Measurements from ENCODE around the gene NEFH.
"Not testable (repeated sequence)": the region's sequence is repeated elsewhere in the genome, so short reads cannot be mapped to it uniquely, and the experiment has no call there.

NEFH gene

GRCh38 chr22:29479417-29480261 is at the start of gene NEFH:
NEFH (plus strand) TSS chr22:29480218; CDS start chr22:29480263, 45 bp downstream.
- no peak for DNase-seq

GRCh38 chr22:29431986-29432385 is 48.0 kb upstream of the NEFH start:
- no peak for DNase-seq

- DNase-seq, result no peak
Observed at GRCh38 chr22:29433856-29434255, 46.2 kb upstream of the NEFH start.

- no peak for DNase-seq
Observed at GRCh38 chr22:29434288-29434687, 45.7 kb upstream of the NEFH start.

- no peak for DNase-seq
Observed at GRCh38 chr22:29435236-29436136, 44.5 kb upstream of the NEFH start.

- DNase-seq, result not testable (repeated sequence)
Observed at GRCh38 chr22:29438283-29438682, 41.7 kb upstream of the NEFH start, which contains the start of gene RFPL1. RFPL1 (plus strand) TSS chr22:29438583.

- DNase-seq, result no peak
Observed at GRCh38 chr22:29442976-29443375, 37.0 kb upstream of the NEFH start.

- no peak for DNase-seq
Observed at GRCh38 chr22:29443452-29443851, 36.6 kb upstream of the NEFH start.

- no peak for DNase-seq
Observed at GRCh38 chr22:29443861-29444792, 35.9 kb upstream of the NEFH start.

- no peak for DNase-seq
Observed at GRCh38 chr22:29445508-29445907, 34.5 kb upstream of the NEFH start.

- DNase-seq, result no peak
Observed at GRCh38 chr22:29447906-29448305, 32.1 kb upstream of the NEFH start.

- DNase-seq, result no peak
Observed at GRCh38 chr22:29449296-29449875, 30.6 kb upstream of the NEFH start.

- DNase-seq, result no peak
Observed at GRCh38 chr22:29450222-29450621, 29.8 kb upstream of the NEFH start.

- no peak for DNase-seq
Observed at GRCh38 chr22:29451863-29452262, 28.2 kb upstream of the NEFH start.

GRCh38 chr22:29454276-29454675 is 25.7 kb upstream of the NEFH start:
- no peak for DNase-seq

- no peak for DNase-seq
Observed at GRCh38 chr22:29456211-29456671, 23.8 kb upstream of the NEFH start.

GRCh38 chr22:29457730-29458129 is 22.3 kb upstream of the NEFH start:
- no peak for DNase-seq

GRCh38 chr22:29458551-29458950 is 21.5 kb upstream of the NEFH start:
- DNase-seq, result no peak

GRCh38 chr22:29459773-29460172 is 20.2 kb upstream of the NEFH start:
- no peak for DNase-seq

- no peak for DNase-seq
Observed at GRCh38 chr22:29461263-29461662, 18.8 kb upstream of the NEFH start.

GRCh38 chr22:29463629-29464028 is 16.4 kb upstream of the NEFH start:
- DNase-seq, result no peak

GRCh38 chr22:29464581-29464980 is 15.4 kb upstream of the NEFH start:
- no peak for DNase-seq

All from MV-4-11 (cell line).